ENCODE results near the gene MAP4K5. TPM values are rescaled to one million over a fixed set of nuclear protein-coding genes. Genes with fewer than 3 reads are reported as not detected.

The MAP4K5 gene
- total and polyA plus RNA-seq, 2 of the 4 experiments (the other 2 are of a cell fraction): 33.1 to 46.1 TPM

GRCh38 chr14:50375760-50376159 is 156.6 kb downstream of the MAP4K5 start:
- H3K4me3 ChIP-seq (ENCODE audit: insufficient read depth, low read depth, low read length): no peak overlapping the region
- no peak overlapping the region for H3K9ac ChIP-seq (ENCODE audit: low read depth, low read length)
- H3K4me1 ChIP-seq (ENCODE audit: control insufficient read depth, insufficient read depth, low read length): no peaks in the 10 kb centered on the region
- H2BK20ac ChIP-seq (ENCODE audit: low read depth, low read length): no peak overlapping the region
- dilution Hi-C loops (cut with HindIII; ENCODE audit: low sequenced_read_pairs, unreplicated experiment): no loop called here
- peaks cover 8% of the 10 kb centered on the region; the same call in 1 of the 2 replicates for H3K9me1 ChIP-seq (ENCODE audit: insufficient read depth, low read length)
- no peak overlapping the region for H3K4me2 ChIP-seq (ENCODE audit: low read depth, low read length)
- no peaks in the 10 kb centered on the region for H3K9me3 ChIP-seq (ENCODE audit: control insufficient read depth, insufficient read depth, low read length)
- no peak overlapping the region for H2BK15ac ChIP-seq (ENCODE audit: low read depth, low read length)
- no peak overlapping the region for H2AK9ac ChIP-seq (replicated peaks; ENCODE audit: low read depth, low read length, poor library complexity)
- H2BK120ac ChIP-seq (ENCODE audit: low read depth, low read length): no peak overlapping the region
- TF ChIP-seq MAFK (IDR thresholded peaks at IDR 0.05; ENCODE audit: low read depth, low read length): peak; percentile 23
- TF ChIP-seq POLR2A (IDR thresholded peaks at IDR 0.05; ENCODE audit: low read depth, low read length): no peak
- H2BK5ac ChIP-seq (ENCODE audit: low read depth, low read length, poor library complexity, severe bottlenecking): no peak overlapping the region
- H4K8ac ChIP-seq (ENCODE audit: low read depth in 2 of 2, low read length in 2 of 2): no peak overlapping the region
- ATAC-seq (ENCODE audit: low read depth) (no peak), DNase-seq (no peak)
- BruUV-seq (replicated peaks): no TSS peak
- ChIA-PET POLR2A (ENCODE audit: unreplicated experiment) (no interaction called here), CTCF (no interaction called here)
- no peak overlapping the region for H2AK5ac ChIP-seq (ENCODE audit: low read depth, low read length)
- no peak overlapping the region for H3K4ac ChIP-seq (ENCODE audit: low read depth, low read length)
- H3K36me3 ChIP-seq (ENCODE audit: control insufficient read depth, insufficient read depth, low read length): peaks cover 5% of the 10 kb centered on the region; the same call in 1 of the 2 replicates
- WGBS, 2 experiments (ENCODE audit: extremely low coverage in 2 of 2, insufficient read length in 1 of 2): 100% methylated on average over 1 of the region's 5 CpGs; no CpG with 5 or more reads in 1 of the 2 experiments
- H4K91ac ChIP-seq (ENCODE audit: insufficient read depth, low read depth, low read length): no peak overlapping the region
- H4K20me1 ChIP-seq (ENCODE audit: insufficient read depth, low read length): no peaks in the 10 kb centered on the region
- H2AFZ ChIP-seq (replicated peaks; ENCODE audit: low read length, poor library complexity): no peak overlapping the region
- intact Hi-C loops (cut with micrococcal nuclease): no loop called here
- H3K56ac ChIP-seq (ENCODE audit: extremely low read depth, insufficient read depth, low read length): no peak overlapping the region
- no peak overlapping the region for H3K23ac ChIP-seq (ENCODE audit: low read depth, low read length)
- H3K14ac ChIP-seq (replicated peaks; ENCODE audit: low read depth, low read length): no peak overlapping the region
- no peaks in the 10 kb centered on the region for H3K27me3 ChIP-seq (ENCODE audit: control insufficient read depth, insufficient read depth, low read length)
- no peaks in the 10 kb centered on the region for H3K79me1 ChIP-seq (ENCODE audit: low read depth in 1 of 2, low read length in 2 of 2)
- no peak overlapping the region for H3K27ac ChIP-seq (ENCODE audit: insufficient read depth, low read length)
- in situ Hi-C loops (cut with MboI; ENCODE audit: low sequenced_read_pairs): no loop called here
- no peak overlapping the region for H4K5ac ChIP-seq (ENCODE audit: low read depth, low read length)
- no peak overlapping the region for H3K18ac ChIP-seq (ENCODE audit: low read depth, low read length)

All from IMR-90 (cell line).